GM18499 (cell line): ENCODE data around the gene MYH6.

Source experiments
- ATAC-seq: cut with Tn5 transposase; IDR thresholded peaks from one replicate; pipeline ENCODE4 v1.9.1; 2021; ENCODE audit warnings: moderate number of reproducible peaks; ENCODE audit not compliant: insufficient read depth, unreplicated experiment

Gene MYH6

GRCh38 chr14:23380976-23381375, 27.1 kb downstream of the MYH6 start:
- ATAC-seq = no peak

- no peak for ATAC-seq
Observed at GRCh38 chr14:23380197-23380914, 27.7 kb downstream of the MYH6 start.

- ATAC-seq = no peak
Observed at GRCh38 chr14:23379366-23380196, 28.5 kb downstream of the MYH6 start.

GRCh38 chr14:23378612-23379220, 29.4 kb downstream of the MYH6 start:
- no peak for ATAC-seq

- no peak for ATAC-seq
Observed at GRCh38 chr14:23377573-23378563, 30.2 kb downstream of the MYH6 start.

- ATAC-seq = no peak
Observed at GRCh38 chr14:23377198-23377550, 30.9 kb downstream of the MYH6 start.

GRCh38 chr14:23376482-23377197, 31.4 kb downstream of the MYH6 start, which contains the start of gene CMTM5:
Gene CMTM5 (plus strand): TSS chr14:23377046. CDS start chr14:23377252, 206 bp downstream.
- no peak for ATAC-seq

- ATAC-seq = no peak
Observed at GRCh38 chr14:23375527-23376251, 32.4 kb downstream of the MYH6 start.

GRCh38 chr14:23373041-23373440, 35.0 kb downstream of the MYH6 start:
- ATAC-seq = no peak

- ATAC-seq = no peak
Observed at GRCh38 chr14:23372509-23372908, 35.6 kb downstream of the MYH6 start, which contains the start of gene IL25. Gene IL25 (plus strand): TSS chr14:23372809.

GRCh38 chr14:23371865-23372264, 36.2 kb downstream of the MYH6 start:
- ATAC-seq = no peak

- ATAC-seq = no peak
Observed at GRCh38 chr14:23370221-23370620, 37.9 kb downstream of the MYH6 start.

GRCh38 chr14:23366426-23366921, 41.6 kb downstream of the MYH6 start:
- no peak for ATAC-seq

- no peak for ATAC-seq
Observed at GRCh38 chr14:23365732-23366425, 42.2 kb downstream of the MYH6 start.

- ATAC-seq = no peak
Observed at GRCh38 chr14:23365036-23365731, 42.9 kb downstream of the MYH6 start, which contains the start of gene EFS. Gene EFS (minus strand): TSS chr14:23365172. CDS start chr14:23365025, 147 bp downstream.

GRCh38 chr14:23364164-23365035, 43.7 kb downstream of the MYH6 start:
- ATAC-seq = no peak
